Liver (tissue), 9 donors: Measurements from ENCODE around the gene MTHFSD. TPM values are rescaled to one million over a fixed set of nuclear protein-coding genes. Genes with fewer than 3 reads are reported as not detected.

Source experiments
- DNase-seq: peaks from one replicate; pipeline ENCODE4 v3.0.0-alpha.2; 2017; ENCODE audit warnings: low spot score
- H3K27ac ChIP-seq, 2 donors: one replicate each; pipeline ENCODE4 v1.7.0; 2013; ENCODE audit warnings: inconsistent platforms in 2 of 2, low read length in 2 of 2, control low read depth in 1 of 2, low read depth in 1 of 2, mild to moderate bottlenecking in 1 of 2
- H3K27me3 ChIP-seq, 4 donors: one replicate each; pipeline versions ENCODE4 v1.6.1 to v1.7.0; 2013; ENCODE audit warnings: low read length in 3 of 4, inconsistent platforms in 1 of 4, mild to moderate bottlenecking in 1 of 4, moderate library complexity in 1 of 4; ENCODE audit not compliant: control insufficient read depth in 4 of 4, insufficient read depth in 4 of 4
- H3K36me3 ChIP-seq, 4 donors: one replicate each; pipeline versions ENCODE4 v1.6.1 to v1.7.0; 2013; ENCODE audit warnings: low read length in 3 of 4, mild to moderate bottlenecking in 3 of 4, low read depth in 1 of 4, moderate library complexity in 1 of 4; ENCODE audit not compliant: control insufficient read depth in 4 of 4, insufficient read depth in 3 of 4
- H3K4me1 ChIP-seq, 4 donors: one replicate each; pipeline versions ENCODE4 v1.6.1 to v1.7.0; 2013; ENCODE audit warnings: low read length in 3 of 4, mild to moderate bottlenecking in 3 of 4, moderate library complexity in 1 of 4; ENCODE audit not compliant: control insufficient read depth in 4 of 4, insufficient read depth in 4 of 4
- H3K4me3 ChIP-seq, 3 donors: one replicate each; pipeline versions ENCODE4 v1.6.1 to v1.7.0; 2013; ENCODE audit warnings: low read length in 3 of 3, control low read depth in 1 of 3, low read depth in 1 of 3, mild to moderate bottlenecking in 1 of 3
- H3K9ac ChIP-seq, 2 donors: one replicate each; pipeline ENCODE4 v1.7.0; 2013; ENCODE audit warnings: low read length in 2 of 2, mild to moderate bottlenecking in 2 of 2, moderate library complexity in 2 of 2, control low read depth in 1 of 2, low read depth in 1 of 2
- H3K9me3 ChIP-seq, 4 donors: one replicate each; pipeline versions ENCODE4 v1.6.1 to v1.7.0; 2013; ENCODE audit warnings: low read length in 3 of 4; ENCODE audit not compliant: control insufficient read depth in 4 of 4
- EGR1 ChIP-seq, 2 donors: IDR thresholded peaks; 2 replicates each; pipeline ENCODE4 v1.6.1; 2016 to 2018; ENCODE audit warnings: antibody characterized with exemption in 2 of 2, low read depth in 2 of 2
- FOXA1 ChIP-seq: IDR thresholded peaks from 2 replicates; pipeline ENCODE4 v1.6.1; 2016; ENCODE audit warnings: antibody characterized with exemption
- FOXA2 ChIP-seq: IDR thresholded peaks from 2 replicates; pipeline ENCODE4 v1.6.1; 2016; ENCODE audit warnings: antibody characterized with exemption
- GABPA ChIP-seq, 2 donors: IDR thresholded peaks in 1 of 2; conservative IDR thresholded peaks in 1 of 2; 2 replicates each; pipeline ENCODE4 v1.6.1; 2016; ENCODE audit warnings: antibody characterized with exemption in 2 of 2, mild to moderate bottlenecking in 1 of 2, moderate library complexity in 1 of 2
- HNF4A ChIP-seq, 2 donors: conservative IDR thresholded peaks; 2 replicates each; pipeline ENCODE4 v1.6.1; 2016; ENCODE audit warnings: antibody characterized with exemption in 2 of 2, mild to moderate bottlenecking in 2 of 2
- JUND ChIP-seq, 2 donors: IDR thresholded peaks; 2 replicates each; pipeline ENCODE4 v1.6.1; 2016; ENCODE audit warnings: antibody characterized with exemption in 2 of 2
- RAD21 ChIP-seq, 2 donors: IDR thresholded peaks; 2 replicates each; pipeline ENCODE4 v1.6.1; 2016; ENCODE audit warnings: antibody characterized with exemption in 2 of 2, mild to moderate bottlenecking in 2 of 2
- RXRA ChIP-seq, 2 donors: IDR thresholded peaks; 2 replicates each; pipeline ENCODE4 v1.6.1; 2017 to 2018; ENCODE audit warnings: antibody characterized with exemption in 2 of 2, mild to moderate bottlenecking in 1 of 2
- SP1 ChIP-seq: IDR thresholded peaks from 2 replicates; pipeline ENCODE4 v1.6.1; 2018; ENCODE audit warnings: antibody characterized with exemption, mild to moderate bottlenecking
- TAF1 ChIP-seq: conservative IDR thresholded peaks from 2 replicates; pipeline ENCODE4 v1.6.1; 2016; ENCODE audit warnings: antibody characterized with exemption, mild to moderate bottlenecking
- YY1 ChIP-seq: IDR thresholded peaks from 2 replicates; pipeline ENCODE4 v1.6.1; 2016; ENCODE audit warnings: antibody characterized with exemption, mild to moderate bottlenecking
- WGBS: extraction: QIAGEN DNeasy Blood & Tissue Kit; methylation state at CpG from one replicate; pipeline ENCODE4 v1.1.7; 2013; 5-methylcytosine and 5-hydroxymethylcytosine counted together
- polyA plus RNA-seq, 2 donors: library from polyadenylated mRNA; stranded (reverse) in 1 of 2; unstranded in 1 of 2; fragments of 200-250 nt in 1 of 2; fragments of >200 nt in 1 of 2; fragmentation: Nextera tagmentation in 1 of 2; extraction: Ambion mirVana in 1 of 2; gene quantifications; one replicate each; pipeline versions ENCODE4 v1.2.1 to v1.2.3, GENCODE V29; 2013 to 2015
- total RNA-seq, 2 donors: library from RNA; depleted of rRNA; stranded (reverse); fragments of >200 nt; gene quantifications; one replicate each; pipeline ENCODE4 v1.2.3, GENCODE V29; 2014
- TF ChIP-seq, protein P1 (sequence below): fragments of 150-350 bp; IDR thresholded peaks from 2 replicates; pipeline ENCODE4 v1.5.1; 2017; ENCODE audit warnings: improper control_type of control experiment, low read depth, low read length; ENCODE audit not compliant: missing input control
- TF ChIP-seq, protein P2 (sequence below): IDR thresholded peaks from 2 replicates; pipeline ENCODE4 v1.6.1; 2016; ENCODE audit warnings: antibody characterized with exemption, mild to moderate bottlenecking
- TF ChIP-seq, protein P3 (sequence below): IDR thresholded peaks from 2 replicates; pipeline ENCODE4 v1.6.1; 2016; ENCODE audit warnings: antibody characterized with exemption
- donor health status: healthy.
- donor health status: healthy.
- donor health status: healthy.
- donor health status: healthy.
- donor health status: healthy.

Gene MTHFSD
- total and polyA plus RNA-seq, 4 donors, result 4.6 to 8.1 (median 6.5) TPM

DNA sequence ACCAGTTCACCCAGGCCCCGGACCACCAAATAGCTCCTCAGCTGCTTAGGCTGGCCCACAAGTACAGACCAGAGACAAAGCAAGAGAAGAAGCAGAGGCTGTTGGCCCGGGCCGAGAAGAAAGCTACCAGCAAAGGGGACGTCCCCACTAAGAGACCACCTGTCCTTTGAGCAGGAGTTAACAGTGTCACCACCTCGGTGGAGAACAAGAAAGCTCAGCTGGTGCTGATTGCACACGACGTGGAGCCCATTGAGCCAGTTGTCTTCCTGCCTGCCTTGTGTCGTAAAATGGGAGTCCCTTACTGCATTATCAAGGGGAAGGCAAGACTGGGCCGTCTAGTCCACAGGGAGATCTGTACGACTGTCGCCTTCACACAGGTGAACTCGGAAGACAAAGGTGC lies 29.3 kb downstream of the MTHFSD start:
- TF ChIP-seq SP1 (no peak), RAD21 (IDR thresholded peaks at IDR 0.05) (no peak), JUND (IDR thresholded peaks at IDR 0.05) (no peak), RXRA (IDR thresholded peaks at IDR 0.05) (no peak), TAF1 (no peak), GABPA (IDR thresholded peaks at IDR 0.05 in 1 of 2, conservative IDR thresholded peaks at IDR 0.05 in 1 of 2) (no peak), YY1 (no peak), EGR1 (IDR thresholded peaks at IDR 0.05; ENCODE audit: low read depth in 2 of 2) (no peak)
- TF ChIP-seq, protein P1, sequence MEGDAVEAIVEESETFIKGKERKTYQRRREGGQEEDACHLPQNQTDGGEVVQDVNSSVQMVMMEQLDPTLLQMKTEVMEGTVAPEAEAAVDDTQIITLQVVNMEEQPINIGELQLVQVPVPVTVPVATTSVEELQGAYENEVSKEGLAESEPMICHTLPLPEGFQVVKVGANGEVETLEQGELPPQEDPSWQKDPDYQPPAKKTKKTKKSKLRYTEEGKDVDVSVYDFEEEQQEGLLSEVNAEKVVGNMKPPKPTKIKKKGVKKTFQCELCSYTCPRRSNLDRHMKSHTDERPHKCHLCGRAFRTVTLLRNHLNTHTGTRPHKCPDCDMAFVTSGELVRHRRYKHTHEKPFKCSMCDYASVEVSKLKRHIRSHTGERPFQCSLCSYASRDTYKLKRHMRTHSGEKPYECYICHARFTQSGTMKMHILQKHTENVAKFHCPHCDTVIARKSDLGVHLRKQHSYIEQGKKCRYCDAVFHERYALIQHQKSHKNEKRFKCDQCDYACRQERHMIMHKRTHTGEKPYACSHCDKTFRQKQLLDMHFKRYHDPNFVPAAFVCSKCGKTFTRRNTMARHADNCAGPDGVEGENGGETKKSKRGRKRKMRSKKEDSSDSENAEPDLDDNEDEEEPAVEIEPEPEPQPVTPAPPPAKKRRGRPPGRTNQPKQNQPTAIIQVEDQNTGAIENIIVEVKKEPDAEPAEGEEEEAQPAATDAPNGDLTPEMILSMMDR, result no peak
- TF ChIP-seq, protein P2, sequence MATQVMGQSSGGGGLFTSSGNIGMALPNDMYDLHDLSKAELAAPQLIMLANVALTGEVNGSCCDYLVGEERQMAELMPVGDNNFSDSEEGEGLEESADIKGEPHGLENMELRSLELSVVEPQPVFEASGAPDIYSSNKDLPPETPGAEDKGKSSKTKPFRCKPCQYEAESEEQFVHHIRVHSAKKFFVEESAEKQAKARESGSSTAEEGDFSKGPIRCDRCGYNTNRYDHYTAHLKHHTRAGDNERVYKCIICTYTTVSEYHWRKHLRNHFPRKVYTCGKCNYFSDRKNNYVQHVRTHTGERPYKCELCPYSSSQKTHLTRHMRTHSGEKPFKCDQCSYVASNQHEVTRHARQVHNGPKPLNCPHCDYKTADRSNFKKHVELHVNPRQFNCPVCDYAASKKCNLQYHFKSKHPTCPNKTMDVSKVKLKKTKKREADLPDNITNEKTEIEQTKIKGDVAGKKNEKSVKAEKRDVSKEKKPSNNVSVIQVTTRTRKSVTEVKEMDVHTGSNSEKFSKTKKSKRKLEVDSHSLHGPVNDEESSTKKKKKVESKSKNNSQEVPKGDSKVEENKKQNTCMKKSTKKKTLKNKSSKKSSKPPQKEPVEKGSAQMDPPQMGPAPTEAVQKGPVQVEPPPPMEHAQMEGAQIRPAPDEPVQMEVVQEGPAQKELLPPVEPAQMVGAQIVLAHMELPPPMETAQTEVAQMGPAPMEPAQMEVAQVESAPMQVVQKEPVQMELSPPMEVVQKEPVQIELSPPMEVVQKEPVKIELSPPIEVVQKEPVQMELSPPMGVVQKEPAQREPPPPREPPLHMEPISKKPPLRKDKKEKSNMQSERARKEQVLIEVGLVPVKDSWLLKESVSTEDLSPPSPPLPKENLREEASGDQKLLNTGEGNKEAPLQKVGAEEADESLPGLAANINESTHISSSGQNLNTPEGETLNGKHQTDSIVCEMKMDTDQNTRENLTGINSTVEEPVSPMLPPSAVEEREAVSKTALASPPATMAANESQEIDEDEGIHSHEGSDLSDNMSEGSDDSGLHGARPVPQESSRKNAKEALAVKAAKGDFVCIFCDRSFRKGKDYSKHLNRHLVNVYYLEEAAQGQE, result no peak
- TF ChIP-seq, protein P3, sequence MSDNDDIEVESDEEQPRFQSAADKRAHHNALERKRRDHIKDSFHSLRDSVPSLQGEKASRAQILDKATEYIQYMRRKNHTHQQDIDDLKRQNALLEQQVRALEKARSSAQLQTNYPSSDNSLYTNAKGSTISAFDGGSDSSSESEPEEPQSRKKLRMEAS, result no peak
- 63% methylated on average over 12 of the region's 12 CpGs for WGBS
- Histone ChIP-seq H3K4me1 (no peaks in the 10 kb centered on the region), H3K9me3 (no peaks in the 10 kb centered on the region), H3K4me3 (no peak overlapping the region), H3K36me3 (peaks cover 0 to 2% (median 0%) of the 10 kb centered on the region in 4 donors), H3K9ac (no peak overlapping the region), H3K27ac (no peak overlapping the region), H3K27me3 (peaks cover 0 to 7% (median under 1%) of the 10 kb centered on the region in 4 donors)
- no peak for DNase-seq

DNA sequence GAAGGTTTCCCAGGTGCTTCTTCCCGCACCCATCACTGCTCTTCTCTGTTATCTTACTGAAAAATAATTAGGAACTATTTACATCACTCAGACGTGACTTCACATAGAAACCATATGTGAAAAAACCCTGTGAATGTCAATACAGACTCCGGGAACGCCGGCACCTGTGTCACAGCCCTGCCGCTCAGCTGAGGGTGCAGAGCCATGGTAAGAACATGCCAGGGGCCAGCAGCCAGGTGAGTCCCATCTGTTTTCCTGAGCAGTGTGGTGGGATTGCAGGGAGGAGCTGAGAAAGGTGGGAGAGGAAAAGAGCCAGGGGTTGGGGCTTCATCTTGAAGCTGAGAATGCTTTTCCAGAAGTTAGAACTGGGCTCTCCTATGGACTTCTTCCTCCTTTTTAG lies 31.0 kb downstream of the MTHFSD start:
- Histone ChIP-seq H3K9me3 (no peaks in the 10 kb centered on the region), H3K36me3 (no peaks in the 10 kb centered on the region), H3K27me3 (peaks cover 0 to 7% (median 4%) of the 10 kb centered on the region in 4 donors), H3K4me1 (no peaks in the 10 kb centered on the region), H3K27ac (no peak overlapping the region), H3K9ac (no peak overlapping the region), H3K4me3 (no peak overlapping the region)
- 62% methylated on average over 6 of the region's 6 CpGs for WGBS
- DNase-seq, result no peak
- TF ChIP-seq HNF4A (conservative IDR thresholded peaks at IDR 0.05) (no peak), RXRA (IDR thresholded peaks at IDR 0.05) (no peak), SP1 (no peak), YY1 (no peak), JUND (IDR thresholded peaks at IDR 0.05) (no peak), FOXA1 (no peak), FOXA2 (no peak), EGR1 (IDR thresholded peaks at IDR 0.05; ENCODE audit: low read depth in 2 of 2) (no peak), RAD21 (IDR thresholded peaks at IDR 0.05) (no peak), TAF1 (no peak)
- TF ChIP-seq, protein P2, result no peak
- TF ChIP-seq, protein P1, result no peak
- TF ChIP-seq, protein P3, result no peak
